OCI-LY1 (cell line): ENCODE data around the gene ZNF584.
"Not testable (repeated sequence)": the region's sequence is repeated elsewhere in the genome, so short reads cannot be mapped to it uniquely, and the experiment has no call there.

Experiments
- EZH2 ChIP-seq: fragments of 200-600 bp; sonication (generic), shearing (Covaris generic); IDR thresholded peaks from 2 replicates; pipeline ENCODE4 v1.8.0; 2017; ENCODE audit warnings: borderline replicate concordance, mixed run types, mild to moderate bottlenecking, antibody characterized with exemption, low read length, moderate library complexity, mixed read lengths
- TF ChIP-seq, protein P1 (sequence below): fragments of 200-600 bp; sonication (generic), shearing (Covaris generic); IDR thresholded peaks from 2 replicates; pipeline ENCODE4 v1.5.1; 2017; ENCODE audit warnings: mild to moderate bottlenecking, antibody characterized with exemption, low read length, moderate library complexity, mixed read lengths

GRCh38 chr19:58403920-58404478 is 4.5 kb upstream of the ZNF584 start:
- TF ChIP-seq, protein P1, sequence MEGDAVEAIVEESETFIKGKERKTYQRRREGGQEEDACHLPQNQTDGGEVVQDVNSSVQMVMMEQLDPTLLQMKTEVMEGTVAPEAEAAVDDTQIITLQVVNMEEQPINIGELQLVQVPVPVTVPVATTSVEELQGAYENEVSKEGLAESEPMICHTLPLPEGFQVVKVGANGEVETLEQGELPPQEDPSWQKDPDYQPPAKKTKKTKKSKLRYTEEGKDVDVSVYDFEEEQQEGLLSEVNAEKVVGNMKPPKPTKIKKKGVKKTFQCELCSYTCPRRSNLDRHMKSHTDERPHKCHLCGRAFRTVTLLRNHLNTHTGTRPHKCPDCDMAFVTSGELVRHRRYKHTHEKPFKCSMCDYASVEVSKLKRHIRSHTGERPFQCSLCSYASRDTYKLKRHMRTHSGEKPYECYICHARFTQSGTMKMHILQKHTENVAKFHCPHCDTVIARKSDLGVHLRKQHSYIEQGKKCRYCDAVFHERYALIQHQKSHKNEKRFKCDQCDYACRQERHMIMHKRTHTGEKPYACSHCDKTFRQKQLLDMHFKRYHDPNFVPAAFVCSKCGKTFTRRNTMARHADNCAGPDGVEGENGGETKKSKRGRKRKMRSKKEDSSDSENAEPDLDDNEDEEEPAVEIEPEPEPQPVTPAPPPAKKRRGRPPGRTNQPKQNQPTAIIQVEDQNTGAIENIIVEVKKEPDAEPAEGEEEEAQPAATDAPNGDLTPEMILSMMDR = not testable (repeated sequence)
- not testable (repeated sequence) for TF ChIP-seq EZH2
